B cell (primary cell): ENCODE results near the gene OSBPL5. TPM values are rescaled to one million over a fixed set of nuclear protein-coding genes. Genes with fewer than 3 reads are reported as not detected.

Experiments
- ATAC-seq: fragments of 200-7000 bp; cut with Tn5 transposase; one replicate; pipeline ENCODE4 v1.10.0; 2021; ENCODE audit warnings: low read depth, mild to moderate bottlenecking, moderate number of reproducible peaks, moderate library complexity
- CTCF ChIA-PET: fragments of 350-600 bp; sonication (Branson Sonifier 250); formaldehyde crosslinking; loops from one replicate; lab custom pipeline; 2021; ENCODE audit warnings: antibody characterized with exemption, inconsistent platforms; lab: Charles Lee
- POLR2A ChIA-PET: fragments of 350-600 bp; sonication (Branson Sonifier 250); formaldehyde crosslinking; loops from one replicate; lab custom pipeline; 2021; ENCODE audit warnings: antibody characterized with exemption; lab: Charles Lee
- DNase-seq: peaks from one replicate; pipeline ENCODE4 v3.0.0; 2013
- H2AFZ ChIP-seq: 2 replicates; pipeline ENCODE4 v1.6.1; 2012; ENCODE audit warnings: mild to moderate bottlenecking, low read depth, low read length; ENCODE audit not compliant: insufficient read depth, poor library complexity, severe bottlenecking
- H3K27ac ChIP-seq, 2 donors: 1 replicate in 1 of 2; 2 replicates in 1 of 2; pipeline ENCODE4 v1.5.1; 2012 to 2013; ENCODE audit warnings: low read length in 2 of 2, mild to moderate bottlenecking in 2 of 2, moderate library complexity in 1 of 2
- H3K27me3 ChIP-seq, 4 experiments: fragments of 200-600 bp in 1 of 4; sonication (generic) in 1 of 4; replicated peaks in 1 of 4; 1 replicate in 2 of 4; 2 replicates in 2 of 4; pipeline versions ENCODE4 v1.6.1 to v1.7.0; 2013 to 2016; ENCODE audit warnings: low read length in 3 of 4, mild to moderate bottlenecking in 2 of 4, mixed read lengths in 1 of 4, moderate library complexity in 1 of 4; ENCODE audit not compliant: insufficient read depth in 4 of 4, control insufficient read depth in 3 of 4; ENCODE audit errors: control extremely low read depth in 1 of 4
- H3K36me3 ChIP-seq, 2 experiments: replicated peaks in 1 of 2; 1 replicate in 1 of 2; 2 replicates in 1 of 2; pipeline versions ENCODE4 v1.6.1 to v1.7.1; 2013; ENCODE audit warnings: low read length in 1 of 2; ENCODE audit not compliant: insufficient read depth in 2 of 2, control insufficient read depth in 1 of 2; ENCODE audit errors: control extremely low read depth in 1 of 2, extremely low read depth in 1 of 2
- H3K4me1 ChIP-seq, 2 donors: fragments of 200-600 bp in 1 of 2; sonication (generic) in 1 of 2; 1 replicate in 1 of 2; 2 replicates in 1 of 2; pipeline versions ENCODE4 v1.5.1 to v1.6.1; 2013 to 2017; ENCODE audit warnings: low read length in 2 of 2; ENCODE audit not compliant: control insufficient read depth in 2 of 2, insufficient read depth in 2 of 2
- H3K4me2 ChIP-seq: replicated peaks from 2 replicates; pipeline ENCODE3; 2012; ENCODE audit warnings: mild to moderate bottlenecking, low read depth, low read length; ENCODE audit not compliant: poor library complexity, severe bottlenecking
- H3K4me3 ChIP-seq, 5 experiments: fragments of 200-600 bp in 1 of 5; sonication (generic) in 1 of 5; 1 replicate in 3 of 5; 2 replicates in 2 of 5; pipeline versions ENCODE4 v1.5.1 to v1.7.0; 2011 to 2016; ENCODE audit warnings: low read length in 4 of 5, mild to moderate bottlenecking in 4 of 5, low read depth in 2 of 5, control low read depth in 1 of 5, moderate library complexity in 1 of 5; ENCODE audit not compliant: insufficient read depth in 1 of 5; ENCODE audit errors: control extremely low read depth in 1 of 5, extremely low read depth in 1 of 5
- H3K79me2 ChIP-seq: fragments of 200-600 bp; sonication (generic); one replicate; pipeline ENCODE4 v1.6.0; 2016; ENCODE audit warnings: low read length; ENCODE audit not compliant: control insufficient read depth, insufficient read depth
- H3K9ac ChIP-seq: fragments of 200-600 bp; sonication (generic); 2 replicates; pipeline ENCODE4 v1.6.1; 2017; ENCODE audit warnings: mild to moderate bottlenecking, low read length, moderate library complexity
- H3K9me3 ChIP-seq, 3 donors: one replicate each; pipeline versions ENCODE4 v1.6.1 to v1.7.1; 2013; ENCODE audit warnings: low read length in 2 of 3; ENCODE audit not compliant: control insufficient read depth in 2 of 3, insufficient read depth in 1 of 3; ENCODE audit errors: control extremely low read depth in 1 of 3
- H4K20me1 ChIP-seq: 2 replicates; pipeline ENCODE4 v1.6.0; 2012; ENCODE audit warnings: mild to moderate bottlenecking, low read length; ENCODE audit not compliant: insufficient read depth, control insufficient read depth, poor library complexity, severe bottlenecking
- H3K27ac Mint-ChIP-seq: one replicate; pipeline ENCODE4 v1.8.0; 2021; ENCODE audit warnings: mixed read lengths
- H3K27me3 Mint-ChIP-seq: one replicate; pipeline ENCODE4 v1.8.0; 2021; ENCODE audit warnings: mixed read lengths
- H3K4me1 Mint-ChIP-seq: one replicate; pipeline ENCODE4 v1.8.0; 2021; ENCODE audit warnings: mixed read lengths
- H3K4me3 Mint-ChIP-seq: one replicate; pipeline ENCODE4 v1.8.0; 2021; ENCODE audit warnings: mixed read lengths
- H3K9me3 Mint-ChIP-seq: one replicate; pipeline ENCODE4 v1.8.0; 2022; ENCODE audit warnings: mixed read lengths; ENCODE audit not compliant: insufficient read depth
- EZH2 ChIP-seq: IDR thresholded peaks from 2 replicates; pipeline ENCODE4 v1.6.1; 2012; ENCODE audit warnings: borderline replicate concordance, low read depth, mild to moderate bottlenecking, moderate library complexity, low read length; ENCODE audit not compliant: insufficient read depth, poor library complexity, severe bottlenecking
- WGBS: methylation state at CpG from one replicate; pipeline ENCODE4 v1.1.5; 2013; ENCODE audit warnings: missing lambda C conversion rate; ENCODE audit not compliant: insufficient coverage; 5-methylcytosine and 5-hydroxymethylcytosine counted together
- intact Hi-C: fragments of 100-400 bp; cut with micrococcal nuclease; formaldehyde crosslinking; loops from one replicate; pipeline ENCODE4 v1.10.0; 2022
- polyA plus RNA-seq: library from polyadenylated mRNA; depleted of rRNA; stranded (reverse); fragments of >200 nt; gene quantifications from 2 replicates; pipeline ENCODE4 v1.2.3, GENCODE V29; 2012
- total RNA-seq, 2 donors: library from RNA; stranded (reverse); fragments of 120-200 nt in 1 of 2; gene quantifications; 1 replicate in 1 of 2; 2 replicates in 1 of 2; pipeline versions ENCODE4 v1.2.3 to v1.2.4, GENCODE V29; 2013 to 2022
- TF ChIP-seq, protein P1 (sequence below): fragments of 200-600 bp; IDR thresholded peaks from one replicate; pipeline ENCODE4 v1.8.0; 2022; ENCODE audit warnings: antibody characterized with exemption, mild to moderate bottlenecking

Gene OSBPL5
- total and polyA plus RNA-seq, 2 donors (not counting 1 experiment from before 2014, with no cell fraction given) = 0.15 to 1.2 TPM

DNA sequence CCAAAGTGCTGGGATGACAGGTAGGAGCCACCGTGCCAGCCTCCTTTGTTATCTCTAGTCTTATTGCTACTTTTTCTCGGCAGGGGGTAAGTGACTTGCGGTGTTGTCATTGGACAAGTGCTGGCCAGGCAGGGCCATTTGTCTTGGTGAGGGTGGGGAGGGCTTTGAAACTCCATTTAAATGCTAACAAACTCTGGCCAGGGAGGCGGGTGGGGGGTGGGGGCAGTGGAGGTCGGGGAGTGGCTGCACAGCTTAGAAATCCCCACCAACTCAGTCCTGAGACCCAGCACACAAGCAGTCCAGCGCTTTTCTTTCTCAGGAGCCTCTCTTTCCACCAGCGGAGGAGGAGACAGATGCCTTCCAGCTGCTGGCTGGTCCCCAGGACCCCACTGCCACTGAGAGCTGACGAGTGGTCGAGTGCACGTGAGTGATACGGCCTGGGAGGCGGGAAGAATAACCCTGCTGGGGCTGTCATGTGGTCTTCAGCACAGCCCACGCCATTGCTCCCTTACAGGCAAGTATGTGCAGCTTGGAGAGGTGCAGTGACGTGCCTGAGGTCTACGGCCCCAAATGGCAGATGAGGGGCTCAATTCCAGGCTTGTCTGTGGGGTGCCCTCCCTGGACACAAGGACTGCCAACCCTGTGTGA, 24.2 kb upstream of the OSBPL5 start:
- WGBS = 94% methylated on average over 10 of the region's 15 CpGs
- peaks cover 0 to 7% (median 0%) of the 10 kb centered on the region in 3 donors for H3K9me3 ChIP-seq
- no peak overlapping the region for H3K27ac Mint-ChIP-seq
- no peak for ATAC-seq
- no peak overlapping the region for H2AFZ ChIP-seq
- H3K79me2 ChIP-seq = no peaks in the 10 kb centered on the region
- no peaks in the 10 kb centered on the region for H3K36me3 ChIP-seq
- H3K4me3 ChIP-seq = no peak overlapping the region
- CTCF ChIA-PET = no interaction called here
- no peaks in the 10 kb centered on the region for H3K4me1 ChIP-seq
- DNase-seq = no peak
- peaks cover 0 to 2% (median 0%) of the 10 kb centered on the region in 4 experiments for H3K27me3 ChIP-seq
- H3K9me3 Mint-ChIP-seq = no peaks in the 10 kb centered on the region
- POLR2A ChIA-PET = interaction anchor here (0.8 kb wide), 1 partner anchor 172 kb away, joined by 4 read pairs; no protein-coding TSS in a partner anchor
- no peak overlapping the region for H3K27ac ChIP-seq
- intact Hi-C loops = no loop called here
- no peak overlapping the region for H3K4me2 ChIP-seq
- H3K4me3 Mint-ChIP-seq = no peak overlapping the region
- no peaks in the 10 kb centered on the region for H3K4me1 Mint-ChIP-seq
- H3K9ac ChIP-seq = no peak overlapping the region
- peaks cover 5% of the 10 kb centered on the region for H3K27me3 Mint-ChIP-seq
- no peaks in the 10 kb centered on the region for H4K20me1 ChIP-seq
- TF ChIP-seq, protein P1, sequence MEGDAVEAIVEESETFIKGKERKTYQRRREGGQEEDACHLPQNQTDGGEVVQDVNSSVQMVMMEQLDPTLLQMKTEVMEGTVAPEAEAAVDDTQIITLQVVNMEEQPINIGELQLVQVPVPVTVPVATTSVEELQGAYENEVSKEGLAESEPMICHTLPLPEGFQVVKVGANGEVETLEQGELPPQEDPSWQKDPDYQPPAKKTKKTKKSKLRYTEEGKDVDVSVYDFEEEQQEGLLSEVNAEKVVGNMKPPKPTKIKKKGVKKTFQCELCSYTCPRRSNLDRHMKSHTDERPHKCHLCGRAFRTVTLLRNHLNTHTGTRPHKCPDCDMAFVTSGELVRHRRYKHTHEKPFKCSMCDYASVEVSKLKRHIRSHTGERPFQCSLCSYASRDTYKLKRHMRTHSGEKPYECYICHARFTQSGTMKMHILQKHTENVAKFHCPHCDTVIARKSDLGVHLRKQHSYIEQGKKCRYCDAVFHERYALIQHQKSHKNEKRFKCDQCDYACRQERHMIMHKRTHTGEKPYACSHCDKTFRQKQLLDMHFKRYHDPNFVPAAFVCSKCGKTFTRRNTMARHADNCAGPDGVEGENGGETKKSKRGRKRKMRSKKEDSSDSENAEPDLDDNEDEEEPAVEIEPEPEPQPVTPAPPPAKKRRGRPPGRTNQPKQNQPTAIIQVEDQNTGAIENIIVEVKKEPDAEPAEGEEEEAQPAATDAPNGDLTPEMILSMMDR = no peak
- TF ChIP-seq EZH2 = no peak

DNA sequence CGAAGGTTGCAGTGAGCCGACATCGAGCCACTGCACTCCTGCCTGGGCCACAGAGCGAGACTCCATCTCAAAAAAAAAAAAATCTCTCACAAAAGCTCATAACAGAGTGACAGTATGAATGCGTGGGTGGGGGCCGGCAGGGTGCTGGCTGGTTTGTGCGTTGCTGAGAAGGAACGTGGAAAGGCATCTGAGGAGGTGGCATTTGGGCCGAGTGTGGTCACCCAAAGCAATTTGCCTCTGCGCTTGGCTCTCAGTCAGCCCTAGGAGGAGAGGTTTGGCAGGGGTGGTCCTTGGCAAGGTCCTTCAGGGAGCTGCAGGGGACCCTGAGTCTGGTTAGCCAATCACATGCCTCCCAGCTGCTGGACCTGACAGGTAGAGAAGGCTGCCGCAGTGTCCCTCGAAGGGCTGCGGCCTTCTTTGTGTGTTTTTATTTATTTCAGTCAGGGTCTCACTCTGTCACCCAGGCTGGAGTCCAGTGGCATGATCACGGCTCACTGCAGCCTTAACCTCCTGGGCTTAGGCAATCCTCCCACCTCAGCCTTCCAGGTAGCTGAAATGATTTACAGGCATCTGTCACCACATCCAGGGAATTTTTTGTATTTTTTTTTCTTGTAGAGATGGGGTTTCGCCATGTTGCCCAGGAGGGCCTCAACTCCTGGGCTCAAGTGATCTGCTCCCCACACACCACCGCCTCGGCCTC, 23.5 kb upstream of the OSBPL5 start:
- Histone ChIP-seq H2AFZ (no peak overlapping the region), H3K4me3 (no peak overlapping the region), H4K20me1 (no peaks in the 10 kb centered on the region), H3K4me1 (no peaks in the 10 kb centered on the region), H3K79me2 (no peaks in the 10 kb centered on the region), H3K9me3 (peaks cover 0 to 7% (median 0%) of the 10 kb centered on the region in 3 donors), H3K36me3 (no peaks in the 10 kb centered on the region), H3K4me2 (no peak overlapping the region), H3K27me3 (peaks cover 0 to 2% (median 0%) of the 10 kb centered on the region in 4 experiments), H3K9ac (no peak overlapping the region), H3K27ac (no peak overlapping the region)
- TF ChIP-seq EZH2 = no peak
- TF ChIP-seq, protein P1 = no peak
- ChIA-PET CTCF (no interaction called here), POLR2A (interaction anchor here (0.8 kb wide), 1 partner anchor 171 kb away, joined by 4 read pairs; no protein-coding TSS in a partner anchor)
- Mint-ChIP-seq H3K27ac (no peak overlapping the region), H3K4me1 (no peaks in the 10 kb centered on the region), H3K4me3 (no peak overlapping the region), H3K27me3 (peaks cover 5% of the 10 kb centered on the region), H3K9me3 (no peaks in the 10 kb centered on the region)
- ATAC-seq (no peak), DNase-seq (no peak)
- intact Hi-C loops = no loop called here
- 96% methylated on average over 11 of the region's 17 CpGs for WGBS
